SH-SY5Y (cell line): ENCODE measurements around the gene IQCE.

Experiments used
- GATA2 ChIP-seq: IDR thresholded peaks from 2 replicates; pipeline ENCODE4 v1.6.1; 2011; ENCODE audit warnings: mild to moderate bottlenecking, low read depth, low read length
- GATA3 ChIP-seq: IDR thresholded peaks from 2 replicates; pipeline ENCODE4 v1.6.1; 2011; ENCODE audit warnings: low read depth, mild to moderate bottlenecking, low read length, moderate library complexity

GRCh38 chr7:2517026-2517425, 41.8 kb upstream of the IQCE start:
- TF ChIP-seq GATA2 (no peak), GATA3 (no peak)
